GM18498 (cell line): ENCODE data around the gene CNKSR3.
"Not testable (repeated sequence)": the region's sequence is repeated elsewhere in the genome, so short reads cannot be mapped to it uniquely, and the experiment has no call there.

ENCODE experiments used
- ATAC-seq: cut with Tn5 transposase; IDR thresholded peaks from one replicate; pipeline ENCODE4 v1.9.1; 2021; ENCODE audit warnings: mild to moderate bottlenecking, moderate library complexity; ENCODE audit not compliant: unreplicated experiment

The CNKSR3 gene

DNA sequence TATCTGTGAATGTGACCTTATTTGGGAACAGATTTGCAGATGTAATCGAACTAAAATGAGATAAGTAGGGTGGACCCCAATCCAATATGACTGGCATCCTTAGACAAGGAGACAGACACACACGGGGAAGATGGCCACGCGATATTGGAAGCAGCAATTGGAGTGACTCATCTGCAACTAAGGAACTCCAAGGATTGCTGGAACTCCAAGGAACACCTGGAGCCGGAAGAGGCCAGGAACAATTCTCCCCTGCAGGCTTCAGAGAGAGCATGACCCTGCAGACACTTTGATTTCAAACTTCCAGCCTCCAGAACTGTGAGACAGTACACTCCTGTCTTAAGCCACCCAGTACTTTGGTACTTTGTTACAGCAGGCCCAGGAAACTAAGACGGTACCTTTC lies 19.5 kb upstream of the CNKSR3 start:
- ATAC-seq, result no peak

DNA sequence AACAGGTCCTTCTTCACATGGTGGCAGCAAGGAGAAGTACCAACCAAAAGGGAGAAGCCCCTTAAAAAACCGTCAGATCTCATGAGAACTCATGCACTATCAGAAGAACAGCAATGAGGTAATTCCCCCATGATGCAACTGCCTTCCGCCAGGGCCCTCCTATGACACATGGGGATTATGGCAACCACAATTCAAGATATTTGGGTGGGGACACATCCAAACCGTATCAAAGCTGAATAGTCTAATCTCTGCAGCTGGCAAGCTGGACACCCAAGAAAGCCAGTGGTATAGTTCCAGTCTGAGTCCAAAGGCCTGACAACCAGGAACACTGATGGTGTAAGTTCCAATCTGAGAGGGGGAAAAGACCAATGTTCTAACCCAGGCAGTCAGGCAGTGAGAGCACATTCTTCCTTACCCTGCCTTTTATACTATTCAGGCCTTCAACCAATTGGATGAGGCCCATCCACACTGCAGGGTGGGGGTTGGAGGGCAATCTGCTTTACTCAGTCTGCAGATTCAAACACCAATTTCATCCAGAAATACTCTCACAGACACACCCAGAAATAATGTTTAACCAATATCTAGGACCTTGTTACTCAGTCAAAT lies 17.9 kb upstream of the CNKSR3 start:
- no peak for ATAC-seq

DNA sequence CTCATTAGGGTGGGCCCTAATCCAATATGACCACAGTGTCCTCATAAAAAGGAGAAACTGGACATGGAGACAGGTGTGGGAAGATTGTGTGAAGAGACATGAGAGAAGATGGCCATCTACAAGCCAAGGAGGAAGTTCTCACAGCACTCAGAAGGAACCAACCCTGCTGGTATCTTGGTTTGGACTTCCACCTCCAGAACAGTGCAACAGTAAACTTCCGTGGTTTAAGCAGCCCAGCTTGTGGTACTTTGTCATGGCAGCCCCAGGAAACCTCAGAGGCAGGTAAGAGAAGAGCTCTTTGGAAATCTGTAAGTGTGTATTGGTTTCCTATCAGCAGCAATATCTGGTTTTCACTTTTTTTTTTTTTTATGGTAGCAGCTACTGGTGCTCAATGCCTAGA lies 16.5 kb upstream of the CNKSR3 start:
- ATAC-seq, result no peak

DNA sequence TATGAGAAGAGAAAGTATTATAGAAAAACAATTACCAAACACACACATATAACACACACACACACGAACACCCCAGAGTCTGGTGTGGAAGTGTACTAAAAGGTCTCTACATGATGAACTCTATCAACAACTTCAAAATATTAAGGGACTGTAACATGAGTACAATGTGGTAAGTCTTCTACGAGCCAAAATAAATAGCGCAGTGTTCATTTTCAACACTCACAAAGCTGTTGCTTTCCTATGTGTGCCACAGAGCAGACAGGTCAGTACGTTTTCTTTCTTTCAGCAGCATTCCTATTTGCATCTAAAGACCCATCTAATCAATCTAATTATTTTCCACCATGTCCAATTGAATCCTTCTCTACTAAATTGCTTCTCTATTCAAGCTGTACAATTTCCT lies 12.1 kb upstream of the CNKSR3 start:
- ATAC-seq, result no peak

DNA sequence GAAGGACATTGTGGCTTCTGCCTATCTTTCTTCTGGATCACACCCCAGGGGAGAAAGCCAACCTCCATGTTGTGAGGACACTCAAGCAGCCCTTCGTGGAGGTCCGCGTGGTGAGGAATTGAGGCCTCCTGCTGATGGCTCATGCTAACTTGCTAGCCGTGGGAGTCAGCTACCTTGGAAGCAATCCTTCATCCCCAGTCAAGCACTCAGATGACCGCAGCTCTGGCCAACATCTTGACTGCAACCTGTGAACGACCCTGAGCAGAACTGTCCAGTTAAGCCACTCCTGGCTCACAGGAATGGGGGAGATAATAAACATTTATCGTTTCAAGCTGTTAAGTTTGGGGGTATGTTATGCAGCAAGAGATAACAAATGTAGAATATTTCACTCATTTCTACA lies 10.9 kb upstream of the CNKSR3 start:
- no peak for ATAC-seq

DNA sequence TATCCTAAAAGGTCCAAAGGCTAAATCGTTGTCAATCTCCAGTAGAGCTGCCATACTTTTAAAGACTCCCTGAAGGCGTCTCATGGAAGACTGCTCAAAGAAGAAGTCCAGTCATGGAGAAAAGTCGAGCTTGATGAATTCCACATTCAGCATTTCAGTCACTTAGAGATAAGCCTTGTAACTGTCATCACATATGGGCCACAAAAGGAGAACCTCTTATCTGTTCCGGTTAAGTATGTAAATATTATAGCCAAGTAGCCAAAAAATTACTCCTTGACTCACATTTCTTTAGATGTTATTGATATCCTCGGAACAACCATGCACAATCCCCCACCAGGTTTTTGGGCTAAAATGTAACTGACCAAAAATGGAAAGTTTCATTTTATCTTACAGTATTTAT lies 9.8 kb upstream of the CNKSR3 start:
- no peak for ATAC-seq

DNA sequence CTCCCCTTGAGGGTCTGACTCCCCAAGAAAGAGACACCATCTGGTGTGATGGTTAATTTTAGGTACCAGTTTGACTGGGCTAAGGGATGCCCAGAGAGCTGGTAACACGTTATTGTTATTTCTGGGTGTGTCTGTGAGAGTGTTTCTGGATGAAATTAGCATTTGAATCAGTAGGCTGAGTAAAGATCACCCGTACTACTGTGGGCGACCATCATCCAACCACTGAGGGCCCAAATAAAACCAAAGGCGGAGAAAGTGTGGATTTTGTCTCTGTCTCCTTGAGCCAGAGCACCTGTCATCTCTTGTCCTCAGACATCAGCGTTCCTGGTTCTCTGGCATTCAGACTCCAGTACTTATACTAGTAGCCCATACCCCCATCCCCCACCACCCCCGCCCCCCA lies 7.9 kb upstream of the CNKSR3 start:
- no peak for ATAC-seq

DNA sequence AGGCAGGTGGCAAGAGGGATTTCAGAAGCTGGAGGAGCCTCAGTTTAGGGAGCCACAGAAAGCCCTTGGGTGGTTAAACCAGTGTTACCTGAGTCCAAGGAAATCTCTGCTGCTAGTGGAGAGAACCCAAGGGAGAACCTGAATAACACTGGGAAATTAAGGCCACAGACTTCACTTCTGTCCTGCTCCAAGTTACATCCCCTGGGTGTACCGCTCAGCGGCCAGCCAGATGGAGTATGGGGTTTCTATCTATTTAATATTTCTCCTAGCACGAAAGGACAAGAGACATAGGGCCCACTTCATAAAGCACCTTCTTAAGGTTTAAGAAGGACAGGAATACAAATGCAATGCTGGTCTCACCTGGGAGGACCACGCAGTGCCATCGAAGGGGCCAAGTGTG lies 5.8 kb upstream of the CNKSR3 start:
- no peak for ATAC-seq

DNA sequence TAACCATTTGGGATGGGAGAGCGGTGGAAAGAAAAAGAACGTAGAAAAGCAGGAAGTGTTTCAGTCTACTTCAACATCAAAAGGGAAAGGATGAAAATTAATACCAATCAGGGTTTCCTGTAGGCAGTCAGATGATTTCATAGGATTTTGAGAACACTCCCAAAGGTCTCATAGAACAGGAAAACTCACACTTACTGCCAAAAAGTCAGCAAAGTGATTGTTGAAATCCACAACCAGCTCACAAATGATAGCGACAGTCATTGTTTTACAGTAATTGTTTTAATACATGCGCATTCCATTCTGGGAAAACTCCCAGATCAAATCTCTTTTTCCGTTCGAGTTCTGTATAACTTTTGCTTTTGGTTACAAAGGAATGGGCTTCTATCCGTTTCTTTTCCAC lies 5.3 kb upstream of the CNKSR3 start:
- no peak for ATAC-seq

DNA sequence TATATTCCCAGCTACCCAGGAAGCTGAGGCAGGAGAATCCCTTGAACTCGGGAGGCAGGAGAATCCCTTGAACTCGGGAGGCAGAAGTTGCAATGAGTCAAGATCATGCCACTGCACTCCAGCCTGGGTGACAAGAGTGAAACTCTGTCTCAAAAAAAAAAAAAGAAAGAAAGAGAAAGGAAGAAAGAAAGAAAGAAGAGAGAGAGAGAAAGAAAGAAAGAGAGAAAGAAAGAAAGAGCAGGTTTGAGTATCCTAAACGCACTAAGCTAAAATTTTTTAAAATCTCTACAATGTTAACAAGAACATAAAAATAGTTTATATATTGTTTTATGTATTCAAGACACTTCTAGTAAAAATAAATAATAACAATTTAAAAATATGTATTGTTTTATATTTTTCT lies 4.6 kb upstream of the CNKSR3 start:
- not testable (repeated sequence) for ATAC-seq

DNA sequence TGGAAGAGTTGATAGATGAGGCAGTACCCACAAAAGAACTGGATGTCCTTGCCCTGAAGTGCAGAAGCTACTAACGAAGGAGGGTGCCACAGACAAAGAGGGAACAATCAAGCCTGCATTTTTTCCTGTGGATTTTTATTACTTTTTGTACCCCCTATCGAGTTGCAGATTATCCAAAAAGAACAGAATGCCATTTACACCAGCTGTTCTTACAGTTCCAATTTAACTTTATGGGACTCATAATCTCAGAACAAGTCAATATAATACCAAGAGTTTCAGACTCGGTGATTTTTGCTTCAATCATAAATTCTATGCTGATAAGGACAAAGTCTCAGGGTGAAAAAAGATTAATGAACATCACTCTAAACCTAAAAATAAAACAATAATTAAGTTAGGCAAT lies 4.0 kb upstream of the CNKSR3 start:
- no peak for ATAC-seq

DNA sequence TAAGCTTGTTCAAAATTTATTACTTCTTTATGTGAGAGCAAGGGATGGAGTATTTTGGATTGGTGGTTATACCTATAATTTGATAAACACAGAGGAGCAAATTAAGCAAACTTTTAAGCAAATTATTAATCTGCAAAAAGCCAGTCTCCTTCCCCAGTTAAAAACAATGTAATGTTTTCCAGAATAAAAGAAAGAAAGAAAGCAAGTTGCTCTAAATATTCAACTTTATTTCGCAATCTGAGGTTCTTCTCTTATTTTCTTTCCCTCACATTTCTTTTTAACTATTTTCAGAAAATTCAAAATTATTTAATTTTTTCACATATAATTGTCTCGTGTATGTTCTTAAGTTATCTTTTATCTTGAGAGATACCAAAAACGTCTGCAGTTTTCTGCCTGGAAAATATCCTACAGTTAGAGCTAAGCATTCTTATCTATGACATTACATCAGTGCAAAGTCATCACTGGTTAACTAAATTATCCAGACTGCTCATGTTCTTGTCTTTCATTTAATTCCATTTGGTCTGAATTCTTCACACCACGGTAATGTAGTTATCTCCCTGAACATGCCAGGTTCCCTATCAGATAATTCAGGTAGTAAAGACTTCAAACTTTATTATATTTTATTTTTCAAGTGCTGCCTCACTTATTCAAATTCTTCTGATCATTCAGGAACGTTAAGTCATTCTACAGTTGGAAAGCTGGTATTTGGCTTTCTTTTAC lies 3.3 kb upstream of the CNKSR3 start:
- ATAC-seq, result no peak

DNA sequence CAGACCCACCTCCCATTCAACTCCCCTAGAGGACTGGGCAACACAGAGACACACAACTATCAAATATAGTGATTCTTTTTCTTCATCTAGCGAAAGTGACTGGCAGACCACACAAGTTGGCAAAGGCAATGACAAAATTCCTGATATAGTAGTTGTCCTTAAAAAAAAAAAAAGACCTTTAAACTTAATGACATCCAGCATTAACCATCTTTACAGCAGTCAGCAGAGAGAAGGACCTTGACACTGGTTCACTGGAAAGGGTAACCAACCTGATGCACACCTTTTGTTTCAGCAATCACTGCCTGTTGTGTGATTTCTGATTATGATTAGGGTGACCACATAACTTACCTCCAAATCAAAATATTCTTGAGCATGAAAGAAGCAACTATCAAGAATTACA lies 1.7 kb upstream of the CNKSR3 start:
- no peak for ATAC-seq

DNA sequence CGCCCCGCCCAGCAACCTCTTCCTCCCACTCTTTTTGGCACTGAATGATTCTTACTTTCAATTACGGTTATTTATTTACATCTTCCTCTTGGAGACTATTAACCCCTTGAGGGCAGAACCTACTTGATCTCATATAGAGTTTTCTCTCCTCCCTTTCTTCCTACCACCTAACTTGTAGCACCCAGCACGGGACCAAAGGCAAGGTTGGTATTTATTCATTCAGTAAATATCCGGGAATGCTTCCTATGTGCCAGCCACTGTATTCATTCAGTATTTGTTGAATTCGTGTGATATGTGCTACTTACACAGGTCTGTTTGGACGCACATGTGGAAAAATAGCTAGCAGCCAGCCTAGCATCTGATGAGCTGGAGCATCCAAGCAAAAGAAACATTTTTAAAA lies 1.3 kb upstream of the CNKSR3 start:
- no peak for ATAC-seq

DNA sequence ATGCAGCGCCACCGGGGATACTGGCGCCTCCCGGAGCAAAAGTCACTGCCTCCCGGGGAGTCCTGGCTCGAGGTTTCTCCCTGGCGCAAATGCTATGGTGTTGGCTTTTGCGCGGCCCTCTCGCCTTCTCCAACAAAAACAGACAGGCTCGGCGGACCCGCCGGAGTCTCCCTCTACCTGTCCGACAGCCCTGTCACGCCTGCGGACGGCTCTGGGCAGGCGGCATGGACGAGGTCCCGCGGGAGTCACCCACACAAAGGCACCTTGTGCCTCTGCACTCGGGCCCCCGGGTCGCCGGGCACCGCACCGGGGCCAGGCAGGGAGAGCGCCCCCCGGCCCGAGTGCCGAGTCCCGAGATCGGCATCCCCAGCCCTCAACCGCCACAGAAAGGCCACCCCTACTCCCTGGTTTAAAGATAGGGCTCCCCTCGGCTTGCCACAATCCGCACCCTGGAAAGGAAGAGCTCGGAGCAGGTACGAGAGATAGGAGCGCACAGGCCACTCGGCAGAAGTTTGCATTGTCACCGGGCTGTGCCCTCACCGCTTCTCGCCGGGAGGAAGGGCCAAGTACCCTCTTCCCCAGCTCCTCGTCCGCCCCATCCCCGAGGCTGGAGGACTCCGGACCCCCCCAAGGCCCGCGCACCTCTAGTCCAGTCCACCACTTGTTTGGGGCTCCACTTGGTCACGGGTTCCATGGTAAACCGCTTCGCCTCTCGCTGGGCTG lies 903 bp downstream of the CNKSR3 start:
- peak; percentile 25 for ATAC-seq

DNA sequence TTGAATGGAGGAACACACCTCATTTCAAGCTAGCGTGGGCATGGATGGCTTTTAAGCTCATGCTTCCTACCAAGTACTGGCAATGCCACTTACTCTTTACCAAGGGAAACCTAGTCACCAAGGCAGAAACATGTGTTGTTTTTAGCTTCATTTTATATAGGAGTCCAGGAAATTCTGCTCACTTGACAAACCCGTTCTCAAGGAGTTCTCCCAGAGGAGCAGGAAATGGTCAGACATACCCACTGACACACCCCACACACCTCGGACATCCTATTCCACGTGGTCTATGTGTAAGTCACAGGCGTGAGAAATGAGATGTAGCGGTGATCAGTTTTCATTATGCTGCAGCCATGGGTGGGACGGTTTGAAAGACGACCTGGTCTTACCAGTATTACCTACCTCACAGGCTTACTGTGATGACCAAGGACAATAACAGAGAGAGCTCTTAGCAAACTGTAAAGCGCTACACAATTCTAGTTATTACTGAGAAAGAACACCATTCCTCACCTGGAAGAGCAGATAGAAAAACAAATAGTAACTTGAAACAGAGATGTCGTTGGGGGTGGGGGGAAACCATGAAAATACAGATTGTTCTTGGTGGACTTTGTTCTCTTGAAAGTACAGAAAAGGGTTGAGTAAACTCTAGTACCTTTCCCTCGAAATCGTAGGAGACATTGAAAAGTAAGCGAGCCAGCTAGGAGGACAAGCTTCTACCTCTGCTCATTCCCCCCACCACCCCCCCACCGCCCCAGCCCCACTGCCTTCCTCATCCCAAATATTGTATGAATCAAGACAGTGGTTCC lies 1.7 kb downstream of the CNKSR3 start:
- ATAC-seq, result no peak

DNA sequence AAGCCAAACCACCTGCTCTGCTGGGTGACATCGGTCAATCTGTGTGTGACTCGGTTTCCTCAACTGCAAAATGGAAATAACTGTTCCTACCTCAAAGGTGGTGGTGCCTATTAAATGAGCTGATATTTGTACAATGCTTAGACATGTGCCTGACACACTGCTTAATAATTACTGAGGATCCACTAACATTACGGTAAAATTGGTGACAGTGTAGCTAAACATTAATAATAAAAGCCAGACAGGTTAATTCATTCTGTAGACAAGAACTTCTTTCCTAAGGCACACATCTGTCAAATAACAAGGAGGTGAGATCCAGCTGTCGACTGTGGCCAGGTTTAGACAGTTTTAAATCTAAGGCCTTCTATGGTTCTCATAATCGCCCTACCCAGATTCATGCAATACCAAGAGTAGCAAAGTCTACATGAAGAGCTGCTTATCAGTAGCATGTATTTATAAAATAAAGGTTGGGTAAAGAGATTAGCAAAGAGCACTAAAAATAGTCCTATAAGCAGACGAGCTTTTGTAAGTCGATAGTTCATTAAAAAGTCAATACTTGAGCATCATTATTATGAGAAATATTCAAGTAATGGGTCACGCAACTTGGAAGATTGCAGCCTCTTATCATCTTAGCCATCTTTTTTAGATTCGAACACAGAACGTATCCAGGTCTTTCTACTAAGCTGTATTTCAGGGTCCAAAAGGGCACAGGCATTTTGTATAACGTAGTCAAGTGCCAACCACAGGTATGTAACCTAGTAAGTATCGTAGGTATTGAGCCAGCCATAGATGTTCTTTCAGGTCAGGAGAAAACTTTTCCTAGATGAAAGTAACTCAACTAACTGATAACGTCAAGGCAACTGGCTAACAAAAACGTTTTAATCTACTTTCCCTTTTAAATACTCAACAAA lies 3.2 kb downstream of the CNKSR3 start:
- ATAC-seq, result no peak

DNA sequence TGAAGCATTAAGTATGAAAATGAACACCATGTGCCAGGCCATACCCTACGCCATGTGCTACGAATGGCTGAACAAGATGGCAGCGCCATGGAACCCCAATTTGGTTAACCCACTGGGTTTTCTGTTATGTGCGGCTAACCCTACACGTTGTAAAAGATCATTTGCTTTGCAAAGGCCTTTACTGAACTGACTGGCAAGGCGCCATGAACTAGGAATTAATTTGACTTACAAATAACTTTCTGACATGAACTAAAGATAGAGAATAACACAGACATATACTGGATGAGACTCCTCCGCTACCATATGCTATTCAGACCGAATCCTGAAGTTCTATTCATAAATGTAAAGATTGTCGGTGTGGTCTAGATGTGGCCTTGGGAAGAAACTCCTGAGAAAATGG lies 3.9 kb downstream of the CNKSR3 start:
- ATAC-seq, result no peak

DNA sequence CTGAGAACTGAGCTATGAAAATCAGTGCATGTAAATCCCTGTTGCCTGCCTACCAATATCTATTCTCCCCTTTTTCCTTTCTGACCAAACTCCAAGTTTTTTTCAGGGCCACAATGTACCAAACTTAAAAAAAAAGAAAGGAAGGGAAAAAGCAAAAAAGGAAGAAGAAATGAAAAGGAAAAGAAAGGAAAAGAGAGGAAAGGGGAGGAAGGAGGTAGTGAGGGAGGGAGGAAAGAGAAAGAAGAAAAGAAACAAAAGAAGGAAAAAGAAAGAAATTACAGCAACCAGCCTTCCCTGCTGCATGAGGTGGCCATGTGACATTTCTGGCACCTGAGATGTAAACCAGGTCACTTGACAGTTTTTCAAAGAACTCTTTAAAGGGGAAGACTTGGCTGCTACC lies 4.4 kb downstream of the CNKSR3 start:
- no peak for ATAC-seq

DNA sequence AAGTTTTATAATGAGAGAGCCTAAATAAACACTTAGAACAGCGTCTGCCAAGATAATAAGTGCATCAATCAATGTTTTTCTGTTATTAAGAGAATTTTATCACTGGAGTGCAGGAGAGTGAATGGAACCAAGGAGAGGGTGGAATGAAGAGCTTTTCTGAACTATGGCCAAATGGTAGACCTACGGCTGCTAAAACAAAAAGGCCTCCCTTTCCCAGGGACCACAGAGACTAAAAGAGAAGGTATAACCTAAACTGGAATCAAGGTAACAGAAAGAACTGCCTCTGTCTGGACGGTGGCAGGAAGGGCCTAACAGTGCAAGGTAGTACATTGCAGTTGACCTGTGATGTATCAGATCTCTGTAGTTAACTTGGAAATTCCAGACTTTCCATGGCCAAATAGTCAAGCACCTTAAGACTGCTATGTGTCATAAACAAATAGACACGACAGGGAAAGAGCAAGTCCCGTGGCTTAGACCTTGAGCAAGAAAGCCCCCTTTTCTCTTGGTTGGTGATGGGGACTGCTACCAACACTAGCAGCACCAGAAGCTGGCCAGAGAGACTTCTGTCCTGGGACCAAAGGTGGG lies 5.5 kb downstream of the CNKSR3 start:
- ATAC-seq, result no peak
